Measurements from ENCODE around the gene LUZP1. TPM values are rescaled to one million over a fixed set of nuclear protein-coding genes. Genes with fewer than 3 reads are reported as not detected.
"Not testable (repeated sequence)": the region's sequence is repeated elsewhere in the genome, so short reads cannot be mapped to it uniquely, and the experiment has no call there.

The LUZP1 gene
- total RNA-seq: 30.7 and 65.1 TPM in 2 replicates

- DNase-seq (ENCODE audit: low read depth): peak; percentile 47
These were observed at the start of gene LUZP1 for GRCh38 chr1:23168445-23169194. TSS of gene LUZP1 (minus strand) at chr1:23168856.

GRCh38 chr1:23217421-23218115 is 48.9 kb upstream of the LUZP1 start, which contains the start of gene HTR1D:
TSS of gene HTR1D (minus strand) at chr1:23217502. CDS start at chr1:23194219, 23,283 bp downstream.
- no peak for DNase-seq (ENCODE audit: low read depth)

- DNase-seq (ENCODE audit: low read depth): no peak
These were observed 48.2 kb upstream of the LUZP1 start for GRCh38 chr1:23216771-23217420.

GRCh38 chr1:23215751-23216449 is 47.2 kb upstream of the LUZP1 start:
- no peak for DNase-seq (ENCODE audit: low read depth)

GRCh38 chr1:23215291-23215690 is 46.6 kb upstream of the LUZP1 start:
- no peak for DNase-seq (ENCODE audit: low read depth)

GRCh38 chr1:23214640-23215039 is 46.0 kb upstream of the LUZP1 start:
- DNase-seq (ENCODE audit: low read depth): no peak

GRCh38 chr1:23211955-23212354 is 43.3 kb upstream of the LUZP1 start:
- DNase-seq (ENCODE audit: low read depth): no peak

GRCh38 chr1:23210963-23211362 is 42.3 kb upstream of the LUZP1 start:
- no peak for DNase-seq (ENCODE audit: low read depth)

- peak; percentile 54 for DNase-seq (ENCODE audit: low read depth)
These were observed 41.7 kb upstream of the LUZP1 start for GRCh38 chr1:23210351-23210785.

- no peak for DNase-seq (ENCODE audit: low read depth)
These were observed 41.1 kb upstream of the LUZP1 start for GRCh38 chr1:23209770-23210169.

- no peak for DNase-seq (ENCODE audit: low read depth)
These were observed 39.9 kb upstream of the LUZP1 start for GRCh38 chr1:23208527-23208926.

GRCh38 chr1:23207733-23208132 is 39.1 kb upstream of the LUZP1 start:
- DNase-seq (ENCODE audit: low read depth): not testable (repeated sequence)

- DNase-seq (ENCODE audit: low read depth): peak; percentile 44
These were observed 33.6 kb upstream of the LUZP1 start for GRCh38 chr1:23202263-23202749.

GRCh38 chr1:23200883-23201282 is 32.2 kb upstream of the LUZP1 start:
- DNase-seq (ENCODE audit: low read depth): no peak

GRCh38 chr1:23198373-23198772 is 29.7 kb upstream of the LUZP1 start:
- peak; percentile 37 for DNase-seq (ENCODE audit: low read depth)

- peak; percentile 91 for DNase-seq (ENCODE audit: low read depth)
These were observed 28.1 kb upstream of the LUZP1 start for GRCh38 chr1:23196627-23197328.

- DNase-seq (ENCODE audit: low read depth): peak; percentile 59
These were observed 25.7 kb upstream of the LUZP1 start for GRCh38 chr1:23194119-23194984.

- no peak for DNase-seq (ENCODE audit: low read depth)
These were observed 24.9 kb upstream of the LUZP1 start for GRCh38 chr1:23193391-23194118.

- no peak for DNase-seq (ENCODE audit: low read depth)
These were observed 22.5 kb upstream of the LUZP1 start for GRCh38 chr1:23191199-23191598.
